GF-D8 (cell line): ENCODE measurements around the gene IMPDH1.

Experiments
- DNase-seq: peaks from one replicate; lab custom pipeline; 2025; lab: John Stamatoyannopoulos, UW

Gene IMPDH1

GRCh38 chr7:128434413-128435326, 24.9 kb upstream of the IMPDH1 start:
- no peak for DNase-seq

- no peak for DNase-seq
Observed at GRCh38 chr7:128431754-128432153, 22.0 kb upstream of the IMPDH1 start.

- no peak for DNase-seq
Observed at GRCh38 chr7:128431221-128431620, 21.4 kb upstream of the IMPDH1 start.

- DNase-seq, result no peak
Observed at GRCh38 chr7:128430207-128430606, 20.4 kb upstream of the IMPDH1 start.

- peak; percentile 22 for DNase-seq
Observed at GRCh38 chr7:128427289-128427891, 17.6 kb upstream of the IMPDH1 start.

- no peak for DNase-seq
Observed at GRCh38 chr7:128425850-128426249, 16.1 kb upstream of the IMPDH1 start.

GRCh38 chr7:128424686-128425275, 15.0 kb upstream of the IMPDH1 start:
- DNase-seq, result no peak

GRCh38 chr7:128422842-128423241, 13.1 kb upstream of the IMPDH1 start:
- no peak for DNase-seq

- DNase-seq, result no peak
Observed at GRCh38 chr7:128422037-128422436, 12.3 kb upstream of the IMPDH1 start.

GRCh38 chr7:128421384-128421783, 11.6 kb upstream of the IMPDH1 start:
- no peak for DNase-seq

- DNase-seq, result no peak
Observed at GRCh38 chr7:128420773-128421172, 11.0 kb upstream of the IMPDH1 start.

- DNase-seq, result no peak
Observed at GRCh38 chr7:128419257-128419656, 9.5 kb upstream of the IMPDH1 start.

- no peak for DNase-seq
Observed at GRCh38 chr7:128417071-128417470, 7.3 kb upstream of the IMPDH1 start.

- DNase-seq, result no peak
Observed at GRCh38 chr7:128415217-128415785, 5.5 kb upstream of the IMPDH1 start.

- DNase-seq, result no peak
Observed at GRCh38 chr7:128410451-128410753, 620 bp upstream of the IMPDH1 start.

GRCh38 chr7:128408709-128409595, 830 bp downstream of the IMPDH1 start:
- peak; percentile 43 for DNase-seq

- peak; percentile 47 for DNase-seq
Observed at GRCh38 chr7:128407751-128408708, 1.8 kb downstream of the IMPDH1 start.

GRCh38 chr7:128407233-128407589, 2.6 kb downstream of the IMPDH1 start:
- DNase-seq, result no peak

- DNase-seq, result no peak
Observed at GRCh38 chr7:128406314-128407232, 3.2 kb downstream of the IMPDH1 start.
